ENCODE results near the gene RC3H1.
"Not testable (repeated sequence)": the region's sequence is repeated elsewhere in the genome, so short reads cannot be mapped to it uniquely, and the experiment has no call there.

The RC3H1 gene

GRCh38 chr1:173937062-173937461 is 85.1 kb downstream of the RC3H1 start:
- DNase-seq (ENCODE audit: low read depth): no peak

GRCh38 chr1:173934440-173934839 is 87.7 kb downstream of the RC3H1 start:
- no peak for DNase-seq (ENCODE audit: low read depth)

DNA sequence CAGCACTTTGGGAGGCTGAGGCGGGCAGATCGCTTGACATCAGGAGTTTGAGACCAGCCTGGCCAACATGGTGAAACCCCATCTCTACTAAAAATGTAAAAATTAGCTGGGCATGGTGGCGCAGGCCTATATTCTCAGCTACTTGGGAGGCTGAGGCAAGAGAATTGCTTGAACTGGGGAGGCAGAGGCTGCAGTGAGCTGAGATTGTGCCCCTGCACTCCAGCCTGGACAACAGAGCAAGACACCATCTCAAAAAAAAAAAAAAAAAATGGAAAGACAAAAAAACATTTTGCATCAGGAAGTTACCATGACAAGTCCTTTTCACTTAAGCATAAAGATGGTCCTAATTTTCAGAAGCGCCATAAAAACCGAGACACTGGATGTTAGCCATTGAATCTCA is 91.6 kb downstream of the RC3H1 start:
- not testable (repeated sequence) for DNase-seq (ENCODE audit: low read depth)

DNA sequence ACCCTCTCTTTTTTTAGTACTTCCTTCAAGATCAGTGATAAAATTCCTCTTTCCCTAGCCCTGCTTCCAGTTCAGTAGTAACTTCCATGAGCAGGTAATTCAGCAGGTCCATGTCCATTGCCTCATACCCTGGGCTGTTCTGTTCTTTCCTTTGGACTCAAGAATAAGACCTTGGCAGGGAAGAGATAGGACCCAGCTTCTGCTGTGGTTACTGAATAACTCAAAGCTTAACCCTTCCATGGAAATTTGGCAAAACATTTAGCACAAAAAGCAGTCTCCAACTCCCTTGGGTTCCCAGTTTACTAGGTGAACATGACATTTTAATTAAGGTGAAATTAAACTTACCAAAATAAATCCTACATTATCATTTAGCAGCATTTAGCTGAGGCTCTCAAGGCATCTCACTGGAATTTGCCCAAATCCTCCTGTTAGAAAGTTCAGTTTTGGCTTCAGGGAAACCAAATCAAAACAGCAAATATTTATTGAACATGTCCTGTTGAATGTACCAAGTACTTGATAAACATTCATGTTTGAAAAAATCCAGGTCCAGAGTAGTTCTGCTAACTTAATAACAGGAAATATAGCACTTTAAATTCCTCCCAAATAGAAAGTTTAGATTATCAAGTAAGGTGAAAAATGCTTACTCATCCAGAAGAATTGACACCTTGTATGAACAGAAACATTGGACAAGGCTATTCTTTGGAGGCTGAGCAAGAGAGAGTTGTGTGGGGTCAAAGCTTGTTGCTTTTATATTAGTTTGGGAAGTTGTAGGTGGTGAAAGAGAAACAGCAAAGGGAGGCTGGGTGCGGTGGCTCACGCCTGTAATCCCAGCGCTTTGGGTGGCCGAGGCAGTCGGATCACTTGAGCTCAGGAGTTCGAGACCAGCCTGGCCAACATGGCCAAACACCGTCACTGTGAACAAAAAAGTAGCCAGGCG is 96.6 kb downstream of the RC3H1 start:
- no peak for DNase-seq (ENCODE audit: low read depth)

DNA sequence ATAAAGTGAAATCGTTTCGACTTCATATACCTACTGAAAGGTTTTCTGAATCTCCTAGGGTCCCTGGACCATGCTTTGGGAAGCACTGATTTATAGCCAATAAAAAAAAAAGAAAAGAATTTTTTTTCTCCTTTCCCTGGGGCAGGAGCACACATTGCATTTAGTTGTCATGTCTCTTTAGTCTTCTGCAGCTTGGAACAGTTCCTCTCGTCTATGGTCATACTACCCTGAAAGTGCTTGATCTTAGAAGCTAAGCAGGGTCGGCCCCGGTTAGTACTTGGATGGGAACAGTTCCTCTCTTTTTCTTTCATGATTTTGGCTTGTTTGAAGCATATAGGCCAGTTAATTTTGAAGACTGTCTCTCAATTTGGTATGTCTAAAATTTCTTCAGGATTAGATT is 101.3 kb downstream of the RC3H1 start:
- no peak for DNase-seq (ENCODE audit: low read depth)

- DNase-seq (ENCODE audit: low read depth): no peak
Measured at GRCh38 chr1:173917635-173918493, 104.3 kb downstream of the RC3H1 start.

GRCh38 chr1:173917149-173917548 is 105.0 kb downstream of the RC3H1 start, which contains the start of gene SERPINC1:
Gene SERPINC1, minus strand, starts transcription at chr1:173917327. Its CDS starts 68 bp downstream, at chr1:173917259.
- DNase-seq (ENCODE audit: low read depth): no peak

DNA sequence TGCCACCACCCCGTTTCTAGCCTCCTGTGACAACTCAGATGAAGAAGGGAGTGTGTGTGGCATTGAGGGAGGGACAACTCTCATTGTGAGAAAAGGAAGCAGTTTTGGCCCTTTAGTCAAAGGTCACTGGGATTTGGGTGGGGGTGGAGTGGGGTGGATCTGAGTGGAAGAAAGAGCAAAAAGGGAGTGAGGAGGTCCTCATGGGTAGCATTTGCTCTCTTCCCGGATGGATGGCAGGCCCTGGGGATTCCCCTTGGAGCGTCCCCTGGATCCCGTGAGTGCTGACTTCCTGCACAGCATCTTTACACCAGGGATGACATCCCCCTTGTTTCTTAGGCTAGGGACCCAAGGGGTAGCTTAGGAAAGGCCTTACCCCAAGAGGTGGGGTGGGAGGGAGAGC is 105.5 kb downstream of the RC3H1 start:
- no peak for DNase-seq (ENCODE audit: low read depth)

- no peak for DNase-seq (ENCODE audit: low read depth)
Measured at GRCh38 chr1:173915596-173915995, 106.6 kb downstream of the RC3H1 start.

DNA sequence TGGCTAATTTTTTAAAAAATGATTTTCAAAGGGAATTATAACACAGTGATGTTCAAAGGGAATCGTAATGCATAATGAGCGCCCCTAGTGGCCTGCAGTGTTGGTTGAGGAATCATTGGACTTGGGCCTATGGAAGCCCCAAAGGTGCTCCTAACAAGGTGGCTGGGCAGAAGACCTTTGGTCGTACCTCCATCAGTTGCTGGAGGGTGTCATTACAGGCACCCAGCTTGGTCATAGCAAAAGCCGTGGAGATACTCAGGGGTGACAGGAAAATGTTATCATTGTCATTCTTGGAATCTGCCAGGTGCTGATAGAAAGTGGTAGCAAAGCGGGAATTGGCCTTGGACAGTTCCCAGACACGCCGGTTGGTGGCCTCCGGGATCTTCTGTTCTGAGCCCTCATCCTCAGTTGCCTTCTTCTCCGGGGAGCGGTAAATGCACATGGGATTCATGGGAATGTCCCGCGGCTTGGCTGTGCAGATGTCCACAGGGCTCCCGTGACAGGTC is 107.7 kb downstream of the RC3H1 start:
- DNase-seq (ENCODE audit: low read depth): no peak

DNA sequence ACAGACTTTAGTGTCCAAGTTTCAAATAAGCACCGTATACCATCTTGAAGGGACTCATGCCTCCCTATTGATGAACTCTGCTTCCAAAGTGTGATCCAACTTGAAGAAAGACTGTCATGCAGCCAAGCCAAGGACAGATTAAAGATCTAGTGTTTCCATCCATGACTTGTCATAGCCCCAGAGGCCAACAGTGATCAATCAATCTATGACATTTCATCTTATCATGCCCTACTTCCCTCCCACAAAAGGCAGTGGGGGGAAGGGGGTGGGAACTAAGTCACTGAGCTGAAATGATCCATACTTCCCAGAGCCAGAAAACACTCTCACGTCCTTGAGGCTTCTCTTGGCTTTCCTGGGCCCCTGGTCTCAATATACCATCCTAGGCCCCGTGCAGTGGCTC is 109.0 kb downstream of the RC3H1 start:
- no peak for DNase-seq (ENCODE audit: low read depth)

DNA sequence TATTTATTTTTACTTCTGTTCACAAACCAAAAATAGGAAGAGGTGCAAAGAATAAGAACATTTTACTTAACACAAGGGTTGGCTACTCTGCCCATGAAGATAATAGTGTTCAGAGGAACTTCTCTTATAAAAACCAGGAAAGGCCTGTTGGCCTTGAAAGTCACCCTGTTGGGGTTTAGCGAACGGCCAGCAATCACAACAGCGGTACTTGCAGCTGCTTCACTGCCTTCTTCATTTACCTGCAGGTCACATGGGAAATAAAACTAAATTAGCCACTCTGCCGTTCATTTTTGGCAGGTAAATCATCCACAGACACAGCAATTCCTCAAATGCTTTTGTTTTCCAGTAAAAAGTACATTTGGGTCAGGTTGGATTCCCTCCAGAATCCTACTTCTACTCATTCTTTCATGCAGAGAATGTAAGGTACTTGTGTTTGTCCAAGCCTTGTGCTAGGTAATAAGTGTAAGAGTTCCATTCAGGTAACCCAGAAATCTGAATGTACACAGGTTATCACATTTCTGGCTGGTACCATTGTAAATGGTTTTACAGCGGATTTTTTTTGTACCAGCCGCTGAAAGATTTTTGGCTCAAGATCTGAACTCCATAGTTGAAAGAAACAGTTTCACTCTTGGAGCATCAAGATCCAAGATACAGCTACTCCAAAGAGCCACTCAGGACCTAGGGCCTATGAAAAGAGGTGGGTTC is 118.2 kb downstream of the RC3H1 start:
- DNase-seq (ENCODE audit: low read depth): no peak

DNA sequence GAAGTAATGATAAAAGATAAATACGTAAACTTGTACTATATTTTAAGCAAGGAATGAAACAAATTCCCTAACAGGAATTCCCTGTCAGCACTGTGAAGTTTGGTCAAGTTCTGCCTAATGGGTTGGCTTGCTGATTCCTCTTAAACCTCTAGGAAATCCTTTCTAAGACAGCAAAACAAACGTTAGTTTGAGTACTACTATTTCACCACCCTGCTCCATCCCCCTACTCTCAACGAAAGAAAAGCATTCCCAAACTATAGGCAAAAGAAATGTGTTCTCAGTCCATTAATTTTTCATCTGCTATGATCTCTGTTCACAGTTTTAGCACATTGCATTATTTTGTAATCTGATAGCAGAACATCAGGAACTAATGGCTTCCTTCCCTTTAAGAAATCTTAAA is 121.2 kb downstream of the RC3H1 start:
- DNase-seq (ENCODE audit: low read depth): no peak

- DNase-seq (ENCODE audit: low read depth): no peak
Measured at GRCh38 chr1:173900427-173900826, 121.7 kb downstream of the RC3H1 start.

- no peak for DNase-seq (ENCODE audit: low read depth)
Measured at GRCh38 chr1:173894189-173894588, 128.0 kb downstream of the RC3H1 start.

- DNase-seq (ENCODE audit: low read depth): no peak
Measured at GRCh38 chr1:173893611-173894010, 128.5 kb downstream of the RC3H1 start.

- DNase-seq (ENCODE audit: low read depth): no peak
Measured at GRCh38 chr1:173889885-173890284, 132.3 kb downstream of the RC3H1 start.

DNA sequence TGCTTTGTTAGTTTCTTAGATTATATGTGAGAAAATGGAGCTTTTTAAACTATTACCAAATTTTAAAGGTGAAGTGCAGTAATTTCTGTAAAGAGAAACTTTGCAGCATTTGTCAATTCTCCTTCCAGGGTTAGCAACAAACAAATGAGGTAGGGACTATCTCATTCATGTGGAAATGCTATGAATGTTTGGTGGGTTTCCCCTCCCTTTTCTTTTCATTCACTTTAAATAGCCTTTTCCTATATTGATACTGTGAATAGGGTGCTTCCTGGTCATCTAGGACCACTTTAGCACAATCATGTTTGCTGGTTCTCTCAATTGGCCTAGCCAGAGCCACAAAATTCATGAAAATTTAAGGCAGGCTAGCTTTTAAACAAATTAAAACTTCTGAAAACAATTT is 133.4 kb downstream of the RC3H1 start:
- DNase-seq (ENCODE audit: low read depth): no peak

DNA sequence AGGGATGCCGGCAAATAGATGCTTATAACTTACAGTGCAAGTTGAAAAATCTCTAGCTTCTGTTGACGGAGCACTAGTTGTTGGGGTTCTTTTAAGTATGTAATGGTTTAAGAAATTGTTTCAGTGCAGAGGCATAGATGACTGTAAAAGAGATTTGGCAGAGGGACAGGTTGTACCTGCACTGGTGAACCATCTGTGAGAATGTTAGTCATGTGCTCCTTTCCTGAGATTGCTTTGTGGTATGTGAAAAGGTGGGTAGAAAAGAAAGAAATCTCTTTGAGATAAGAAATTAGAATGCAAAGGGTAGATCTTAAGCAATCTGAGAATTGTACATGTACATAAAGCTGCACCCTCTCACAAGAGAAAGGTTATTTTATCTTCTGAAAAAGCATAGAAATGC is 134.5 kb downstream of the RC3H1 start:
- no peak for DNase-seq (ENCODE audit: low read depth)

DNA sequence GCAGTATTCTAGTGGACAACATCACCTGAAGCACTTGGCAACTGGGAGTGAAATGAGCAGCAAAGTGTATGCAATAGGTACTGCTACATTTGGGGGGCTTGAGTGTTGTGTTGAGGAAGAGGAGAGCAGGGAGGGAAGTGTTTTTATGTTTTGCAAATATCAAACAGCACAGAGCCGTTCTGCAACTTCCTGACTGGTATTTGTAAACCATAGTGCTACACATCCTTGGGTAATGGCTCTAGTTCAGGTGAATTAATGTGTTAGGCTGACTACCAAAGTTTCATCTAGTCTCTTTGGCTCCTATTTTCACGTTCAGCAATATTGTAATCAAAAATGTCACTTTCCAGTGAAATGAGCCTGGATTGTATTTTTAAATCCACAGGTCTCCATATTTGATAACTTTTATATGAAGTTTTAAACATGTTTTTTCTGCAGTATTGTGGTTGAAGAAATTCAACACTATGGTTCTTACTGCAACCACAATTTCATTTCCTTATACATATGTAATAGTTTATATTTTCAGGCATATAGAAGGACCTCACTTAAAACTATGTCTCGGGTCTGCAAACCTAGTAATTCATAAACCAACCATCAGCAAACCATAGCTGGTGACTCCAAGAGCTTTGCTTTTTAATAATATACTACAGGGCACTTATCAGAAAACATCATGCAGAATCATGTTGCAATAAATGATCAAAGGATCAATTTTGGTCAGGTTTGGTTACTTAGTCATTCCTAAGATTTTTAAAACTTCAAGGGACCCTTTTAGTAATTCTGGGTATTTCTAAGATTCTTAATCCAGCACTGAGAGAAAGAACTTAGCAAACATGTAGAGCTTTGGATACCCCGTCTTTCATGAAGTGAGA is 135.2 kb downstream of the RC3H1 start:
- no peak for DNase-seq (ENCODE audit: low read depth)

DNA sequence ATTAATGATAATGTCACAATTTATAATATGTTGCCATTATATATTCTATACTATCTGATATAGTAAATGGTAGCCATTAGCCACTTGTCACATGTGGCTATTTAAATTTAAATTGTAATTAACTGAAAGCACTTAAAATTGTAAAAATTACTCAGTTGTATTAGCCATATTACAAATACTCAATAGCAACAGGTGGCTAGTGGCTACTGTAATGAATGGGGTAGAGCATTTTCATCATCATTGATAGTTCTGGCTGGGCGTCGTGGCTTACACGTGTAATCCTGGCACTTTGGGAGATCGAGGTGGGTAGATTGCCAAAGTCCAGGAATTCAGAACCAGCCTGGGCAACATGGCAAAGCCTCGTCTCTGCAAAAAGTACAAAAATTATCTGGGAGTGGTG is 137.5 kb downstream of the RC3H1 start:
- no peak for DNase-seq (ENCODE audit: low read depth)

Measured in activated gamma-delta T cell treated with anti-CD3 and anti-CD28 coated beads, Interleukin-2, amount 50 U/mL, for 16 hours (primary cell).